Activated naive CD8-positive, alpha-beta T cell treated with anti-CD3 and anti-CD28 coated beads, Interleukin-2, amount 50 U/mL, for 24 hours (primary cell): Measurements from ENCODE around the gene MEOX1.

Experiments
- ATAC-seq: fragments of 150-1000 bp; cut with Tn5 transposase; one replicate; pipeline ENCODE4 v1.10.0; 2021
- DNase-seq: peaks from one replicate; pipeline ENCODE4 v3.0.0; 2021
- H3K27ac Mint-ChIP-seq: one replicate; pipeline ENCODE4 v1.8.0; 2021; ENCODE audit warnings: mild to moderate bottlenecking, mixed read lengths
- H3K27me3 Mint-ChIP-seq: one replicate; pipeline ENCODE4 v1.8.0; 2021; ENCODE audit warnings: mixed read lengths
- H3K36me3 Mint-ChIP-seq: one replicate; pipeline ENCODE4 v1.8.0; 2021; ENCODE audit warnings: low read depth, mixed read lengths
- H3K4me1 Mint-ChIP-seq: one replicate; pipeline ENCODE4 v1.8.0; 2021; ENCODE audit warnings: mixed read lengths
- H3K4me3 Mint-ChIP-seq: one replicate; pipeline ENCODE4 v1.8.0; 2021; ENCODE audit warnings: mild to moderate bottlenecking, moderate library complexity, mixed read lengths
- H3K9me3 Mint-ChIP-seq: one replicate; pipeline ENCODE4 v1.8.0; 2021; ENCODE audit warnings: mixed read lengths

MEOX1 gene

GRCh38 chr17:43625606-43626005 is 36.1 kb downstream of the MEOX1 start:
- Mint-ChIP-seq H3K4me3 (no peak overlapping the region), H3K27me3 (peaks cover 18% of the 10 kb centered on the region), H3K27ac (no peak overlapping the region), H3K9me3 (no peaks in the 10 kb centered on the region), H3K4me1 (peaks cover 1% of the 10 kb centered on the region), H3K36me3 (no peaks in the 10 kb centered on the region)
- DNase-seq (no peak), ATAC-seq (no peak)

GRCh38 chr17:43620581-43620980 is 41.1 kb downstream of the MEOX1 start:
- no peaks in the 10 kb centered on the region for H3K36me3 Mint-ChIP-seq
- peaks cover 8% of the 10 kb centered on the region for H3K27me3 Mint-ChIP-seq
- H3K27ac Mint-ChIP-seq: no peak overlapping the region
- no peak overlapping the region for H3K4me3 Mint-ChIP-seq
- ATAC-seq (no peak), DNase-seq (no peak)
- H3K4me1 Mint-ChIP-seq: no peaks in the 10 kb centered on the region
- no peaks in the 10 kb centered on the region for H3K9me3 Mint-ChIP-seq

DNA sequence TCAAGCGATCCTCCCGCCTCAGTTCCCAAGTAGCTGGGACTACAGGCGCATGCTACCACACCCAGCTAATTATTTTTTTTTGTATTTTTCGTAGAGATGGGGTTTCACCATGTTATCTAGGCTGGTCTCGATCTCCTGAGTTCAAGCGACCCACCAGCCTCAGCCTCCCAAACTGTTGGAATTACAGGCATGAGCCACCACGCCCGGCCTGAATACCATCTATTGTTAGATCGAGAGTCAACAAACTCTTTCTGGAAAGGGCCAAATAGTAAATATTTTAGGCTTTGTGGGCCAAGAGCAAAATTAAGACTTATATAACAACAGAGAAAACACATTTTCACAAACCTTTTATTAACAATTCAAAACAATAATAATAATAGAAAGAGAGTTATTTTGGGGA is 41.6 kb downstream of the MEOX1 start:
- H3K27me3 Mint-ChIP-seq: peaks cover 8% of the 10 kb centered on the region
- no peak for DNase-seq
- H3K27ac Mint-ChIP-seq: no peak overlapping the region
- ATAC-seq: no peak
- H3K36me3 Mint-ChIP-seq: no peaks in the 10 kb centered on the region
- no peaks in the 10 kb centered on the region for H3K9me3 Mint-ChIP-seq
- H3K4me1 Mint-ChIP-seq: no peaks in the 10 kb centered on the region
- no peak overlapping the region for H3K4me3 Mint-ChIP-seq

DNA sequence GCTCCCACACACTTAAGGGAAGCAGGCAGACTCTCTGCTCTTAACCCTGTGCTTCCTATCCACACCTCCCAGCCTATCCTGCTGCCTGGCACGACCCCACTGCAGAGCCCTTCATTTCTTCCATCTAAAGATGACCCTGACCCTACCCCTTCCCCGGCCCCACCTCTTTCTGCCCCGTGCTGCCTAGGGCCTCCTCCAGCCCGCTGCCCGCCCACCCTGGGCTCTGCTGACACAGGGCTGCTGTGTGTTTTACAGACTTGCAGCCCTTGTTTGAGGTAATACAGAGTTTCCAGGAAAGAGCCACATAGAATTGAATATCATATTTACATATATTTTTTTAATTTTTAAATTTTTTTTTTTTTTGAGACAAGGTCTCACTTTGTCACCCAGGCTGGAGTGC is 42.0 kb downstream of the MEOX1 start:
- no peaks in the 10 kb centered on the region for H3K36me3 Mint-ChIP-seq
- H3K4me3 Mint-ChIP-seq: no peak overlapping the region
- DNase-seq (no peak), ATAC-seq (no peak)
- no peak overlapping the region for H3K27ac Mint-ChIP-seq
- H3K27me3 Mint-ChIP-seq: peaks cover 5% of the 10 kb centered on the region
- no peaks in the 10 kb centered on the region for H3K4me1 Mint-ChIP-seq
- no peaks in the 10 kb centered on the region for H3K9me3 Mint-ChIP-seq

GRCh38 chr17:43618276-43618675 is 43.4 kb downstream of the MEOX1 start:
- no peaks in the 10 kb centered on the region for H3K4me1 Mint-ChIP-seq
- peaks cover 6% of the 10 kb centered on the region for H3K27me3 Mint-ChIP-seq
- ATAC-seq (no peak), DNase-seq (no peak)
- no peak overlapping the region for H3K27ac Mint-ChIP-seq
- H3K4me3 Mint-ChIP-seq: no peak overlapping the region
- H3K9me3 Mint-ChIP-seq: no peaks in the 10 kb centered on the region
- no peaks in the 10 kb centered on the region for H3K36me3 Mint-ChIP-seq

DNA sequence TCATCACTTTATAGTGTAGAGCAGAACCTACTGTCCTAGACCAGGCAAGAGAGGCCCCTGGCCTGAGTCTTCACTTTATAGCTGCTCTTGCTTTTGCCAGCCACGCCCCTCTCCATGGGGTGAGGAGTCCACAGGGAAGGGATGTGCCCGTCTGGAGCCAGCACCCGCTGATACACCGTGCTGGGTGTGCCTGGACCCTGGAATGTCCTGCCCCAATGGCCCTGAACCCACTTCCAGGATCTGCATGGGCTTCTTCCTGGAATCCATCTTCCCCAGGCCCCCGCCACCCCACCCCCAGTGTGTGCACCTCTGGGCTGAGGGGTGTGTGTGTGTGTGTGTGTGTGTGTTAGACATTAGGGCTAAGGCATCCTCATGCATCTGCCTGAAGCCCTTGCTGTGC is 44.9 kb downstream of the MEOX1 start:
- ATAC-seq (no peak), DNase-seq (no peak)
- H3K27me3 Mint-ChIP-seq: peaks cover 5% of the 10 kb centered on the region
- H3K27ac Mint-ChIP-seq: no peak overlapping the region
- H3K4me3 Mint-ChIP-seq: no peak overlapping the region
- no peaks in the 10 kb centered on the region for H3K4me1 Mint-ChIP-seq
- H3K36me3 Mint-ChIP-seq: no peaks in the 10 kb centered on the region
- no peaks in the 10 kb centered on the region for H3K9me3 Mint-ChIP-seq

DNA sequence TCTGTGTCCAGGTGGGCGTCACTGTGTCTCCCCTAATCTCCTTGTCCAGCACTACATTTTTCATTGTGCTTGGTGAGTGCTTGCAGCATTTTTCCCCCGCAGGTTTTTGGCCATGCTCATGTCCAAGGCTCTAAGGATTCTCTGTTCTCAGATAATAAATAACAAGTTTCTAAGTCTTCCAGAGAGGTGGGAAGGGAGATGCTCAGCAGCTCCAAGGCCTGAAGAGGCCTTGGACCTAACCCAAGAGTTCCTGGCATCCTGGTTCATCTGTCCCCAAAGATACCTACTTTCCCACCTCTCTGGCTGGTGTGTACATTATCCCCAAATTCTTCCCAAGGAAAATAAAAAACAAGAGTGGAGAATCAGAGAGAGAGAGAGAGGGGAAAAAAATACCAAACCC is 45.3 kb downstream of the MEOX1 start:
- Mint-ChIP-seq H3K9me3 (no peaks in the 10 kb centered on the region), H3K4me1 (no peaks in the 10 kb centered on the region), H3K4me3 (no peak overlapping the region), H3K36me3 (no peaks in the 10 kb centered on the region), H3K27me3 (peaks cover 5% of the 10 kb centered on the region), H3K27ac (no peak overlapping the region)
- ATAC-seq (no peak), DNase-seq (no peak)

GRCh38 chr17:43616029-43616351 is 45.7 kb downstream of the MEOX1 start:
- Mint-ChIP-seq H3K4me3 (no peak overlapping the region), H3K36me3 (no peaks in the 10 kb centered on the region), H3K27ac (no peak overlapping the region), H3K4me1 (no peaks in the 10 kb centered on the region), H3K27me3 (peaks cover 5% of the 10 kb centered on the region), H3K9me3 (no peaks in the 10 kb centered on the region)
- DNase-seq (no peak), ATAC-seq (no peak)

- no peak for DNase-seq
- Mint-ChIP-seq H3K27ac (no peak overlapping the region), H3K36me3 (no peaks in the 10 kb centered on the region), H3K4me1 (no peaks in the 10 kb centered on the region), H3K4me3 (no peak overlapping the region), H3K27me3 (peaks cover 5% of the 10 kb centered on the region), H3K9me3 (no peaks in the 10 kb centered on the region)
- no peak for ATAC-seq
Observed at GRCh38 chr17:43615330-43616028, 46.2 kb downstream of the MEOX1 start.

DNA sequence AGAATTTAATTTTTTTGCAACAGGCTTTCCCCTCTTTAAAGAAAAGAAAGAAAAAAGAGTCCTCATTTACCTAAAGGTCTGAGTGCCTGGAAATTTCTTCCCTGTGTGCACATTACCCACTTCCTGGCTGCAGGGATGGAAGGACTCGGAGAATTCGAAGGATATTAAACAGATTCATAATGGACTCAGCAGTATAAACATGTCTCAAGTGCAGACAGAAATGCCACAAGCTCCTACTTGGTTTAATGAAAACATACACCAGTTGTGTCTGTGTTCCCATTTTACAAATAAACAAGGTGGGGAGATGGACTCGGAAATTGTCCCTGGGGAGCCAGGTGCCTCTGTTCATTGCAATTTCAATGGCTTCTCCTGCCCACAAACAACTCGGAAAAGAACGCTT is 47.2 kb downstream of the MEOX1 start:
- no peaks in the 10 kb centered on the region for H3K36me3 Mint-ChIP-seq
- no peak for ATAC-seq
- no peak overlapping the region for H3K27ac Mint-ChIP-seq
- no peaks in the 10 kb centered on the region for H3K9me3 Mint-ChIP-seq
- peaks cover 5% of the 10 kb centered on the region for H3K27me3 Mint-ChIP-seq
- no peak overlapping the region for H3K4me3 Mint-ChIP-seq
- H3K4me1 Mint-ChIP-seq: peaks cover under 1% of the 10 kb centered on the region
- DNase-seq: no peak

- Mint-ChIP-seq H3K27ac (no peak overlapping the region), H3K36me3 (no peaks in the 10 kb centered on the region), H3K4me1 (peaks cover 2% of the 10 kb centered on the region), H3K9me3 (no peaks in the 10 kb centered on the region), H3K4me3 (no peak overlapping the region), H3K27me3 (peaks cover 5% of the 10 kb centered on the region)
- no peak for ATAC-seq
- no peak for DNase-seq
Observed at GRCh38 chr17:43613917-43614316, 47.8 kb downstream of the MEOX1 start.

DNA sequence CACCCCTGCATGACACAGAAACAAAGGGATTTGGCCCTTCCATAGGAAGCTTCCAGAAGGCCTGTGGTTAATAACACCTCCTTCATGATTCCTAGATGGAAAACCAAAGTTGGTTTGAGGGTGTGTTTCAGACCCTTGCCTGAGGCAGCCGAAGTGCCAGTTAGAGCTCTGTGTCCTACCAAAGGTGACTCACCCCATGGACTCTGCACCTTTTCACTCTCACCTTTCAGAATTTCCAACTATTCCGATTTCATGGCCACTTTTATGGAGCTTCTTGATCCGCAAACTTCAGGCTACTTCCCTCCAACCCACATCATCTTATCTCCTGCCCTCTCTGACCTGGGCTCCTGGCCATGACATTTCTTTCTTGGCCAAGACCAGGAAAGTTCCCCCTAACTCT is 49.2 kb downstream of the MEOX1 start:
- Mint-ChIP-seq H3K36me3 (no peaks in the 10 kb centered on the region), H3K4me3 (no peak overlapping the region), H3K9me3 (no peaks in the 10 kb centered on the region), H3K27me3 (peaks cover 5% of the 10 kb centered on the region), H3K4me1 (peaks cover 9% of the 10 kb centered on the region), H3K27ac (no peak overlapping the region)
- ATAC-seq (no peak), DNase-seq (no peak)

DNA sequence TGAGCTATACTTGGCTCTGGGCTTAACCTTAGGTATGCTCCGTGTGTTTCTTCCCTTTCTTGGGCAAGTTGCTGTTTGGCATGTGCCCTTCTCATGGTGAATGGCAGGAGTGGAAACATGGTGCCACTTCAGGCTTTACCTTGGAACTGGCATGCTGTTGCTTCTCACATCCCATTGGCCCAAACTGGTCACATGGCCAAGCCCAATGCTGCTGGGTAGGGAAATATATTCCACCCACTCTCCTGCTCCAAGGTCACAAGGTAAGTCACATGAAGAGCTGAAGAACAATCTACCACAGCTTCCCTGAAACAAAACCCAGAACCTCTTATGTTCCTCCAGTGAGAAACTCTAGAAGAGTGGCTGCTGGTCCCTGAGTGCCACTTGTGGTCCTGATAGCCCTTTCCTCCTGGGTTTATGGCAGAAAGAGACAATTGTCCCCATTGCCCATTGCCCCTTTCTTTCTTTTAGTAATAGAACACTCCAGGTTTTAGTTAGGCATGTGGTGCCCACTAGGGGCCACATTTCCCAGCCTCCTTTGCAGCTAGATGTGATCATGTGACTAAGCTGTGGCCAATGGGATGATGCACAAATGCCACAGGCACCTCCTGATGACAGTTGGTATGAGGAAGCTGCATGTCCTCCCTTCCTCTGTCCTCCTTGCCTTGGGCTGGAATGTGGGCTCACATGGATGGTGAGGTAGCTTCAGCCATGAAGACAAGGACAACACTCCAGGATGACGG is 50.3 kb downstream of the MEOX1 start:
- H3K9me3 Mint-ChIP-seq: no peaks in the 10 kb centered on the region
- H3K27me3 Mint-ChIP-seq: peaks cover 5% of the 10 kb centered on the region
- H3K36me3 Mint-ChIP-seq: no peaks in the 10 kb centered on the region
- H3K4me1 Mint-ChIP-seq: peaks cover 9% of the 10 kb centered on the region
- no peak overlapping the region for H3K27ac Mint-ChIP-seq
- DNase-seq (no peak), ATAC-seq (no peak)
- H3K4me3 Mint-ChIP-seq: no peak overlapping the region

DNA sequence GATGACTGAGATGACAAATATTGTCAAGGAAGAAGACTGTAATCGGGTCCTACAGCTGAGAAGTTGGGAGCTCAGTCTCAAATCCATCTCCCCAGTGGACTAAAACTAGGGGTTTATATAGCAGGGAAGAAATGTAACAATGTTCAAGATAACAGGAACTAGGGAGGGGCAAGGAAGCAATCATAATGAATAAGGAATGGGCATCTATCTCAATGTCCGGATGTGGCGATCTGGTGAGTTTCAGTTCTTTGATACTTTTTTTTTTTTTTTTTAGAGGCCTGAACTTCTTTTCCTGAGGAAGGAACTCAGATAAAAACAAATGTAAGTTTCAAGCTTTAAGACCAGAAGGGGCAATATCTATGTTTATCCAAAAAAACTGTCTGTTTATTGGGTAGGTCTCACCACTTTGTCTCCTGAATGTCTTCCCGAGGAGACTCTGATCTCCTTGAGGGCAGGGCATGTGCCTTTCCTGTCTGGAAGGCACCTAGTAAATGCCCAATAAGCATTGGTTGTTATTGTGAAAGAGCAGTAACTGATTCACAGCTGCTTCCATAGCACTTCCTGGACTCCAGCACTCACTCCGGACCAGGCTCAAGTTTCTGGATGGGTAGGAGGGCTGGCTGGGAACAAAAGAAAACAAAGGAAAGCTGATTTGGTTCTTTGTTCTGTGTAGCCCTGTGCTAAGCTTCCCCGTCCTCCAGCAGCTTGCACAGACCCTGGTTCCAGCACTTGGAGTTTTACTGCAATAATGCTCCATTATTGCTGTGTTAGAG is 51.9 kb downstream of the MEOX1 start:
- Mint-ChIP-seq H3K27me3 (peaks cover 9% of the 10 kb centered on the region), H3K4me1 (peaks cover 9% of the 10 kb centered on the region), H3K4me3 (no peak overlapping the region), H3K27ac (no peak overlapping the region), H3K9me3 (no peaks in the 10 kb centered on the region), H3K36me3 (no peaks in the 10 kb centered on the region)
- ATAC-seq (no peak), DNase-seq (no peak)

DNA sequence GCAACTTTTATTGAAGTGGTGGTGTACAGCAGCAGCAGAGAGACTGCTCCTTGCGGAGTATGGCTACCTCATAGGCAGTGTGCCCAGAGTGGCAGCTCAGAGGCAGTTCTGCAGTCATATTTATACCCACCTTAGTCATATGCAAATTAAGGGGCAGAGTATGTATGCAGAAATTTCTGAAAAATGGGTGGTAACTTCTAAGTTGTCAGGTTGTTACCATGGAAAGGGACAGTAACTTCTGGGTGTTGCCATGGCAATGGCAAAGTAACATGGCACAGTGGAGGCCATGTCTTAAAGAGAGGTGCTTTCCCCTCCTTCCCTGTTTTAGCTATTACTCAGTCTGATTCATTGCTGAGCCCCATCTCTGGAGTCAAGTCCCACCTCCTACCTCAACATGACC is 53.4 kb downstream of the MEOX1 start:
- H3K36me3 Mint-ChIP-seq: no peaks in the 10 kb centered on the region
- H3K4me3 Mint-ChIP-seq: no peak overlapping the region
- no peaks in the 10 kb centered on the region for H3K9me3 Mint-ChIP-seq
- H3K27ac Mint-ChIP-seq: peak overlapping the region; percentile 38
- ATAC-seq: peak; percentile 99
- peaks cover 7% of the 10 kb centered on the region for H3K27me3 Mint-ChIP-seq
- H3K4me1 Mint-ChIP-seq: peaks cover 9% of the 10 kb centered on the region
- DNase-seq: peak; percentile 58
